Breast epithelium (tissue), 3 donors: ENCODE data around the gene PLEKHN1.

Experiments used
- CTCF ChIP-seq, 3 donors: fragments of 450-650 bp; IDR thresholded peaks; one replicate each; pipeline ENCODE4 v1.5.1; 2016 to 2017; ENCODE audit warnings: antibody characterized with exemption in 3 of 3, mild to moderate bottlenecking in 3 of 3, moderate library complexity in 3 of 3
- POLR2AphosphoS5 ChIP-seq, 3 donors: sonication (generic); formaldehyde crosslinking; IDR thresholded peaks; one replicate each; pipeline ENCODE4 v1.6.1; 2017; ENCODE audit warnings: antibody characterized with exemption in 3 of 3

GRCh38 chr1:959731-960362, 6.4 kb upstream of the PLEKHN1 start:
- TF ChIP-seq CTCF (IDR thresholded peaks at IDR 0.05) (no peak), POLR2AphosphoS5 (IDR thresholded peaks at IDR 0.05) (no peak)
